ENCODE results near the gene IL11.

- TF ChIP-seq EZH2 (IDR thresholded peaks at IDR 0.05; ENCODE audit: insufficient read depth, poor library complexity, severe bottlenecking): no peak
- TF ChIP-seq EZH2phosphoT487 (IDR thresholded peaks at IDR 0.05; ENCODE audit: insufficient read depth, low read depth): no peak
Observed at GRCh38 chr19:55314396-55314795, 55.9 kb downstream of the IL11 start.
